ENCODE data around the gene TULP4.

TULP4 gene

GRCh38 chr6:158448856-158449255 lies 136.6 kb downstream of the TULP4 start:
- no peak for ATAC-seq
- TF ChIP-seq ZNF565 (CRISPR knock-in tag; conservative IDR thresholded peaks at IDR 0.05; ENCODE audit: low read depth) (no peak), CSDC2 (CRISPR knock-in tag; IDR thresholded peaks at IDR 0.05) (no peak), ZNF70 (CRISPR knock-in tag; IDR thresholded peaks at IDR 0.05) (no peak), ZFP3 (CRISPR knock-in tag; IDR thresholded peaks at IDR 0.05) (no peak), POU6F1 (CRISPR knock-in tag; IDR thresholded peaks at IDR 0.05; ENCODE audit: borderline replicate concordance, low read depth) (no peak), RARB (CRISPR knock-in tag; IDR thresholded peaks at IDR 0.05) (no peak), SNAI2 (CRISPR knock-in tag; IDR thresholded peaks at IDR 0.05) (no peak), ZFP30 (CRISPR knock-in tag; IDR thresholded peaks at IDR 0.05) (no peak)

GRCh38 chr6:158452191-158452590 lies 139.9 kb downstream of the TULP4 start:
- no peak for ATAC-seq
- no peak for TF ChIP-seq ISL1 (CRISPR knock-in tag; IDR thresholded peaks at IDR 0.05)
- no peak for TF ChIP-seq SNAI2 (CRISPR knock-in tag; IDR thresholded peaks at IDR 0.05)
- TF ChIP-seq CSDC2 (CRISPR knock-in tag; IDR thresholded peaks at IDR 0.05), result no peak
- TF ChIP-seq TSHZ2 (CRISPR knock-in tag; IDR thresholded peaks at IDR 0.05), result no peak
- no peak for TF ChIP-seq ESRRG (CRISPR knock-in tag; IDR thresholded peaks at IDR 0.05)
- TF ChIP-seq ZFP3 (CRISPR knock-in tag; IDR thresholded peaks at IDR 0.05), result no peak
- no peak for TF ChIP-seq ZNF565 (CRISPR knock-in tag; conservative IDR thresholded peaks at IDR 0.05; ENCODE audit: low read depth)
- TF ChIP-seq PATZ1 (CRISPR knock-in tag; IDR thresholded peaks at IDR 0.05; ENCODE audit: borderline replicate concordance), result no peak
- TF ChIP-seq ZC3H10 (CRISPR knock-in tag; IDR thresholded peaks at IDR 0.05), result no peak
- TF ChIP-seq BACH2 (CRISPR knock-in tag; IDR thresholded peaks at IDR 0.05; ENCODE audit: borderline replicate concordance), result no peak
- TF ChIP-seq TCF4 (CRISPR knock-in tag; IDR thresholded peaks at IDR 0.05; ENCODE audit: borderline replicate concordance), result no peak
- no peak for TF ChIP-seq PPARA (CRISPR knock-in tag; IDR thresholded peaks at IDR 0.05; ENCODE audit: borderline replicate concordance)
- TF ChIP-seq ZNF70 (CRISPR knock-in tag; IDR thresholded peaks at IDR 0.05), result no peak
- no peak for TF ChIP-seq CREB5 (CRISPR knock-in tag; IDR thresholded peaks at IDR 0.05; ENCODE audit: low read depth)

- ATAC-seq, result no peak
- TF ChIP-seq OSR1 (CRISPR knock-in tag; IDR thresholded peaks at IDR 0.05) (no peak), CSDC2 (CRISPR knock-in tag; IDR thresholded peaks at IDR 0.05) (no peak), CREB5 (CRISPR knock-in tag; IDR thresholded peaks at IDR 0.05; ENCODE audit: low read depth) (no peak), SNAI2 (CRISPR knock-in tag; IDR thresholded peaks at IDR 0.05) (no peak), CSRNP3 (CRISPR knock-in tag; IDR thresholded peaks at IDR 0.05) (no peak), ZNF70 (CRISPR knock-in tag; IDR thresholded peaks at IDR 0.05) (no peak), ZNF565 (CRISPR knock-in tag; conservative IDR thresholded peaks at IDR 0.05; ENCODE audit: low read depth) (no peak), TCF4 (CRISPR knock-in tag; IDR thresholded peaks at IDR 0.05; ENCODE audit: borderline replicate concordance) (no peak), ZC3H10 (CRISPR knock-in tag; IDR thresholded peaks at IDR 0.05) (no peak), ESRRG (CRISPR knock-in tag; IDR thresholded peaks at IDR 0.05) (no peak), BACH2 (CRISPR knock-in tag; IDR thresholded peaks at IDR 0.05; ENCODE audit: borderline replicate concordance) (no peak), PATZ1 (CRISPR knock-in tag; IDR thresholded peaks at IDR 0.05; ENCODE audit: borderline replicate concordance) (no peak), RARB (CRISPR knock-in tag; IDR thresholded peaks at IDR 0.05) (no peak), GLIS3 (CRISPR knock-in tag; IDR thresholded peaks at IDR 0.05) (no peak)
Observed at GRCh38 chr6:158457131-158457530, 144.9 kb downstream of the TULP4 start.

Measured in SK-N-SH treated with all-trans-retinoic acid at 6 μM for 48 hours (cell line).